CD4-positive, alpha-beta T cell treated with Interleukin-10 for 1 hour (primary cell): ENCODE results near the gene HTT-AS.

Experiments
- DNase-seq: peaks from one replicate; pipeline ENCODE4 v3.0.0-alpha.2; 2020

Gene HTT-AS

DNA sequence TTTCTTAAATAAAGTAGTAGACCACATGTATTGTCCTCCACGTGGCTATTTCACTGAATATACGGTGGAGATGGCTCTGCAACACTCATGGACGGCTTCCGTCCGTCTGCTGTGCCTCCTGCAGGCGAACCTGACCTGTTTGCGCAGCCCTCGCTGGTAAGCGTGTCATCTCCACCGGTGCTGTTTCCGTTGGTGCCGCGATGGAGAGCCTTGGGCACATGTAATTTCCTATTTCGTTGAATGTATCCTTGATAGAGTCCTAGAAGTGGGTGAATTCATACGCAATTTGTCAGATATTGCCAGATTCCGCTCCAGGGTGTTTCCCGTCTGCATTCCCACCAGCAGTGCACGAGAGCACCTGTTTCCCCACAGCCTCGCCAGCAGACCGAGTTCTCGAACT, 48.5 kb downstream of the HTT-AS start:
- DNase-seq, result no peak

GRCh38 chr4:3022651-3023050, 51.7 kb downstream of the HTT-AS start:
- no peak for DNase-seq

GRCh38 chr4:3022112-3022511, 52.2 kb downstream of the HTT-AS start:
- no peak for DNase-seq

DNA sequence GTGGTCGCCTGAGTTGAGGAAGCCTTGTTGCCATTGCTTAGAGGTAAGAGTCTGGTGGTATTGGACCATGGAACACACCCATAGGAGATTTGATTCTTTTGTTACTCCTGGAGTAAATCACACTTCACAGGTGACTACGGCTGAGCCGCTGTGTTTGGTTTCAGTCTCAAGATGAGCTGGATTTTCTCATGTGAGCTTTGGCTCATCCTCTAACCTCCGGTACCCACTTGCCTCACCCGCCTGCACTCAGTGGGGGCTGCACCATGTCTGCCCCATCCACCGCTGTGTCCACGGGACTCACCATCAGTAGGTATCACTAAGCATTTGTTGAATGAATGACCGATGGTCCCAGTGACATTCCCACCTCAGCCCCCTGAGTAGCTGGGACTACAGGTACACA, 52.7 kb downstream of the HTT-AS start:
- no peak for DNase-seq

- DNase-seq, result no peak
Measured at GRCh38 chr4:3021127-3021526, 53.2 kb downstream of the HTT-AS start.

- no peak for DNase-seq
Measured at GRCh38 chr4:3019145-3019846, 55.0 kb downstream of the HTT-AS start.

- no peak for DNase-seq
Measured at GRCh38 chr4:3017504-3017903, 56.8 kb downstream of the HTT-AS start.

DNA sequence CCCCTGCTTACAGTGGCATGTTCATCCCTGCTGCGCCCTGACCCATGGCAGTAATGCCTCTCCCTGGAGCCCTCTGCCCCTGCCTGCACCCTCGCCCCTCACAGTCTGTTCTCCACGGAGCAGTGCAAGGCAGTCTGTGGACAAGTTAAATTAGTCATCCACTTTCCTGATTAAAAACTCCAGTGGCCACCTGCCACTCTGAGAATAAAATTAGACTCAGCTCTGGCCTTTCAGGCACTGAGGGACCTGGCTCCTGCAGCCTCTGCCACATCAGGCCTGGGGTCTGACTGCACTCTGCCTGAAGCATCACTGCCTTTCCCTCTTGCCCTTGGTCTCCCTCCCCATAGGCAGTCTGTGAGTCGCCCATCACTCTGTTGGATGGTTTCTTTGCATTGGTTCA, 57.4 kb downstream of the HTT-AS start:
- no peak for DNase-seq

GRCh38 chr4:3013839-3014350, 60.4 kb downstream of the HTT-AS start:
- DNase-seq, result no peak
